Neural progenitor cell (in vitro differentiated cells): ENCODE results near the gene PRRG2. TPM values are rescaled to one million over a fixed set of nuclear protein-coding genes. Genes with fewer than 3 reads are reported as not detected.

Experiments used
- DNase-seq: peaks from one replicate; pipeline ENCODE4 v3.0.0-alpha.2; 2016; ENCODE audit warnings: low spot score
- H2AFZ ChIP-seq: fragments of 200-600 bp; sonication (generic); replicated peaks from 2 replicates; pipeline ENCODE4 v1.6.1; 2016; ENCODE audit warnings: antibody characterized with exemption
- H3F3A ChIP-seq: fragments of 200-600 bp; sonication (generic); 2 replicates; pipeline ENCODE4 v1.6.1; 2016; ENCODE audit warnings: antibody characterized with exemption, low read depth
- H3K27ac ChIP-seq: fragments of 200-600 bp; sonication (generic); 2 replicates; pipeline ENCODE4 v1.5.1; 2016; ENCODE audit warnings: mild to moderate bottlenecking
- H3K27me3 ChIP-seq: fragments of 200-600 bp; sonication (generic); 2 replicates; pipeline ENCODE4 v1.6.1; 2016; ENCODE audit warnings: mild to moderate bottlenecking, moderate library complexity
- H3K36me3 ChIP-seq: fragments of 200-600 bp; sonication (generic); 2 replicates; pipeline ENCODE4 v1.5.1; 2016
- H3K4me1 ChIP-seq: fragments of 200-600 bp; sonication (generic); 2 replicates; pipeline ENCODE4 v1.6.1; 2016; ENCODE audit warnings: mixed run types
- H3K4me2 ChIP-seq: fragments of 200-600 bp; sonication (generic); 2 replicates; pipeline ENCODE4 v1.6.1; 2016
- H3K4me3 ChIP-seq: fragments of 200-600 bp; sonication (generic); 2 replicates; pipeline ENCODE4 v1.5.1; 2016
- H3K79me2 ChIP-seq: fragments of 200-600 bp; sonication (generic); 2 replicates; pipeline ENCODE4 v1.6.1; 2016; ENCODE audit warnings: low read depth
- H3K9ac ChIP-seq: fragments of 200-600 bp; sonication (generic); 2 replicates; pipeline ENCODE4 v1.6.1; 2016
- H3K9me3 ChIP-seq: fragments of 200-600 bp; sonication (generic); 2 replicates; pipeline ENCODE4 v1.5.1; 2016; ENCODE audit warnings: low read depth
- H4K20me1 ChIP-seq: fragments of 200-600 bp; sonication (generic); 2 replicates; pipeline ENCODE4 v1.6.1; 2016; ENCODE audit warnings: low read depth
- H3K27ac Mint-ChIP-seq: 3 replicates; pipeline ENCODE4 v1.8.0; 2021; ENCODE audit warnings: mixed read lengths
- H3K27me3 Mint-ChIP-seq: 2 replicates; pipeline ENCODE4 v1.8.0; 2022; ENCODE audit warnings: low read depth, mild to moderate bottlenecking, inconsistent platforms, moderate library complexity, mixed read lengths; ENCODE audit not compliant: insufficient read depth
- H3K36me3 Mint-ChIP-seq: 3 replicates; pipeline ENCODE4 v1.8.0; 2021; ENCODE audit warnings: mixed read lengths
- H3K4me1 Mint-ChIP-seq: 3 replicates; pipeline ENCODE4 v1.8.0; 2021; ENCODE audit warnings: mixed read lengths
- H3K4me3 Mint-ChIP-seq: 3 replicates; pipeline ENCODE4 v1.8.0; 2021; ENCODE audit warnings: mild to moderate bottlenecking, moderate library complexity, mixed read lengths
- H3K9me3 Mint-ChIP-seq: 3 replicates; pipeline ENCODE4 v1.8.0; 2020; ENCODE audit warnings: mixed read lengths
- EZH2 ChIP-seq: fragments of 200-600 bp; sonication (generic); IDR thresholded peaks from 2 replicates; pipeline ENCODE4 v1.6.1; 2017; ENCODE audit warnings: antibody characterized with exemption, mild to moderate bottlenecking, moderate library complexity
- EZH2phosphoT487 ChIP-seq: fragments of 200-600 bp; sonication (generic); IDR thresholded peaks from 2 replicates; pipeline ENCODE4 v1.6.1; 2017; ENCODE audit warnings: antibody characterized with exemption
- total RNA-seq: library from RNA; depleted of rRNA; stranded (reverse); fragments of >200 nt; gene quantifications from 2 replicates; pipeline ENCODE4 v1.2.3, GENCODE V29; 2015; ENCODE audit warnings: low replicate concordance
- TF ChIP-seq, protein P1 (sequence below): fragments of 200-600 bp; sonication (generic); IDR thresholded peaks from 2 replicates; pipeline ENCODE4 v1.5.1; 2017; ENCODE audit warnings: antibody characterized with exemption, mild to moderate bottlenecking

PRRG2 gene
- total RNA-seq, 1 donor from 2014 or later = 0.09 TPM

GRCh38 chr19:49595819-49596404 is 14.8 kb downstream of the PRRG2 start:
- H3K4me3 Mint-ChIP-seq = no peak overlapping the region
- H3K4me1 Mint-ChIP-seq = peaks cover 13% of the 10 kb centered on the region
- Histone ChIP-seq H3K9me3 (no peaks in the 10 kb centered on the region), H2AFZ (no peak overlapping the region), H3K9ac (no peak overlapping the region), H3K27ac (no peak overlapping the region), H3F3A (peaks cover 30% of the 10 kb centered on the region), H3K4me2 (no peak overlapping the region), H3K36me3 (no peaks in the 10 kb centered on the region), H3K4me3 (no peak overlapping the region), H3K4me1 (peaks cover 6% of the 10 kb centered on the region), H3K27me3 (no peaks in the 10 kb centered on the region), H3K79me2 (peaks cover 88% of the 10 kb centered on the region), H4K20me1 (peaks cover 78% of the 10 kb centered on the region)
- peaks cover 19% of the 10 kb centered on the region for H3K36me3 Mint-ChIP-seq
- H3K27me3 Mint-ChIP-seq = peaks cover 6% of the 10 kb centered on the region
- no peaks in the 10 kb centered on the region for H3K9me3 Mint-ChIP-seq
- no peak for TF ChIP-seq EZH2phosphoT487
- TF ChIP-seq, protein P1, sequence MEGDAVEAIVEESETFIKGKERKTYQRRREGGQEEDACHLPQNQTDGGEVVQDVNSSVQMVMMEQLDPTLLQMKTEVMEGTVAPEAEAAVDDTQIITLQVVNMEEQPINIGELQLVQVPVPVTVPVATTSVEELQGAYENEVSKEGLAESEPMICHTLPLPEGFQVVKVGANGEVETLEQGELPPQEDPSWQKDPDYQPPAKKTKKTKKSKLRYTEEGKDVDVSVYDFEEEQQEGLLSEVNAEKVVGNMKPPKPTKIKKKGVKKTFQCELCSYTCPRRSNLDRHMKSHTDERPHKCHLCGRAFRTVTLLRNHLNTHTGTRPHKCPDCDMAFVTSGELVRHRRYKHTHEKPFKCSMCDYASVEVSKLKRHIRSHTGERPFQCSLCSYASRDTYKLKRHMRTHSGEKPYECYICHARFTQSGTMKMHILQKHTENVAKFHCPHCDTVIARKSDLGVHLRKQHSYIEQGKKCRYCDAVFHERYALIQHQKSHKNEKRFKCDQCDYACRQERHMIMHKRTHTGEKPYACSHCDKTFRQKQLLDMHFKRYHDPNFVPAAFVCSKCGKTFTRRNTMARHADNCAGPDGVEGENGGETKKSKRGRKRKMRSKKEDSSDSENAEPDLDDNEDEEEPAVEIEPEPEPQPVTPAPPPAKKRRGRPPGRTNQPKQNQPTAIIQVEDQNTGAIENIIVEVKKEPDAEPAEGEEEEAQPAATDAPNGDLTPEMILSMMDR = no peak
- no peak for TF ChIP-seq EZH2
- no peak for DNase-seq
- H3K27ac Mint-ChIP-seq = no peak overlapping the region

DNA sequence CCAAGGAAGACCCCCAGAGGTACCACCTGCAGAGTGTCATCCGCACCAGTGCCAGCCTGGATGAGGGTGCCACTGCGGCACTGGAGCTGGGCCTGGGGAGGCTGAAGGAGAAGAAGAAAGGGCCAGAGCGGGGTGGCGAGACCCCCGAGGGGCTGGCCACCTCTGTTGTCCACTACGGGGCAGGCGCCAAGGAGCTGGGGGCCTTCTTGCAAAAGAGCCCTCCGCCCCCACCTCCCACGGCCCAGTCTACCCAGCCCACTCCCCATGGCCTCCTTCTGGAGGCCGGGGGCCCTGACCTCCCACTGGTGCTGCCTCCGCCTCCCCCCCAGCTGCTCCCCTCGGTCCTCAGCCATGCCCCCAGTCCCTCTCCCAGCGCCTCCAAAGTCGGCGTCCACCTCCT is 15.3 kb downstream of the PRRG2 start:
- H3K9me3 Mint-ChIP-seq = no peaks in the 10 kb centered on the region
- H3K27ac Mint-ChIP-seq = no peak overlapping the region
- Histone ChIP-seq H3K27ac (no peak overlapping the region), H3K9ac (no peak overlapping the region), H3K4me2 (no peak overlapping the region), H3F3A (peaks cover 25% of the 10 kb centered on the region), H3K4me1 (peaks cover 6% of the 10 kb centered on the region), H3K79me2 (peaks cover 91% of the 10 kb centered on the region), H3K4me3 (no peak overlapping the region), H4K20me1 (peaks cover 81% of the 10 kb centered on the region), H3K36me3 (no peaks in the 10 kb centered on the region), H3K9me3 (no peaks in the 10 kb centered on the region), H3K27me3 (no peaks in the 10 kb centered on the region), H2AFZ (no peak overlapping the region)
- peaks cover 9% of the 10 kb centered on the region for H3K27me3 Mint-ChIP-seq
- H3K4me3 Mint-ChIP-seq = no peak overlapping the region
- no peak for DNase-seq
- H3K36me3 Mint-ChIP-seq = peaks cover 21% of the 10 kb centered on the region
- peaks cover 13% of the 10 kb centered on the region for H3K4me1 Mint-ChIP-seq
- TF ChIP-seq EZH2 (no peak), EZH2phosphoT487 (no peak)
- TF ChIP-seq, protein P1 = no peak

GRCh38 chr19:49596954-49597702 is 16.0 kb downstream of the PRRG2 start:
- H3K27ac ChIP-seq = no peak overlapping the region
- H3K36me3 Mint-ChIP-seq = peaks cover 26% of the 10 kb centered on the region

More at GRCh38 chr19:49596954-49597702, 16.0 kb downstream of the PRRG2 start:
- Histone ChIP-seq H3K27me3 (no peaks in the 10 kb centered on the region), H3K9me3 (no peaks in the 10 kb centered on the region), H3K4me3 (no peak overlapping the region), H3K4me2 (no peak overlapping the region), H3F3A (peaks cover 18% of the 10 kb centered on the region), H3K4me1 (peaks cover 6% of the 10 kb centered on the region), H2AFZ (no peak overlapping the region), H3K9ac (no peak overlapping the region), H4K20me1 (peaks cover 86% of the 10 kb centered on the region), H3K79me2 (peaks cover 92% of the 10 kb centered on the region), H3K36me3 (no peaks in the 10 kb centered on the region)
- H3K27ac Mint-ChIP-seq = no peak overlapping the region
- peaks cover 13% of the 10 kb centered on the region for H3K27me3 Mint-ChIP-seq
- DNase-seq = no peak
- H3K9me3 Mint-ChIP-seq = no peaks in the 10 kb centered on the region
- H3K4me3 Mint-ChIP-seq = no peak overlapping the region
- H3K4me1 Mint-ChIP-seq = peaks cover 13% of the 10 kb centered on the region
- TF ChIP-seq EZH2phosphoT487 = no peak
- TF ChIP-seq EZH2 = no peak
- TF ChIP-seq, protein P1 = no peak
